Muscle layer of colon (tissue), 2 donors: ENCODE measurements around the gene MBD5.

ENCODE experiments used
- H3K27ac ChIP-seq: one replicate; pipeline ENCODE4 v1.7.0; 2013; ENCODE audit warnings: low read depth, mild to moderate bottlenecking, low read length, moderate library complexity
- H3K27me3 ChIP-seq, 2 donors: one replicate each; pipeline ENCODE4 v1.7.0; 2013; ENCODE audit warnings: low read length in 2 of 2, mild to moderate bottlenecking in 2 of 2; ENCODE audit not compliant: insufficient read depth in 2 of 2, control insufficient read depth in 1 of 2
- H3K36me3 ChIP-seq: one replicate; pipeline ENCODE4 v1.7.0; 2013; ENCODE audit warnings: mild to moderate bottlenecking, low read length; ENCODE audit not compliant: insufficient read depth
- H3K4me1 ChIP-seq: one replicate; pipeline ENCODE4 v1.7.0; 2013; ENCODE audit warnings: mild to moderate bottlenecking, low read length; ENCODE audit not compliant: insufficient read depth
- H3K4me3 ChIP-seq, 2 donors: one replicate each; pipeline ENCODE4 v1.7.0; 2013; ENCODE audit warnings: low read length in 2 of 2, low read depth in 1 of 2, mild to moderate bottlenecking in 1 of 2, moderate library complexity in 1 of 2
- H3K9ac ChIP-seq: one replicate; pipeline ENCODE4 v1.7.0; 2013; ENCODE audit warnings: low read length
- H3K9me3 ChIP-seq: one replicate; pipeline ENCODE4 v1.7.0; 2013; ENCODE audit warnings: mild to moderate bottlenecking, low read length
- donor health status: abdominal sarcoma.
- donor health status: Adenocarcinoma of cecum.

MBD5 gene

DNA sequence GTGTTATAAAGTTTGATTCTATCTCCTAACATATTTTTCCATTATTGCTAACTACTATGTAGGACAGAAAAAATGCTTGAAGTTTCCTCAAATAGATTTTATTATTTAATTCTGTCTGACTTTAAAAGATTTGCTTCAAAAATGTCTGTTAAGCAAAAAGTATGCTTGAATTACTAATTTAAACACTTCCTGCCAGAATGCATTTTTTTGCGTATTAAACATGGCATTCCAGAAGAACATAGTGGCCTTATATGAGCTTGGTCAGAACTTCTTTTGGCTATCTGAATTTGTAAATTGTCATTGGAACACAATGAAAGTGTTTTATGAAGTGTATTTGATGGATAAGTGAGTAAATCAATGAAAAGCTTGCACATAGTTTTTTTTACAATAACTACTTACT lies 37.8 kb downstream of the MBD5 start:
- Histone ChIP-seq H3K9ac (no peak overlapping the region), H3K27me3 (no peaks in the 10 kb centered on the region), H3K4me3 (no peak overlapping the region), H3K36me3 (no peaks in the 10 kb centered on the region), H3K9me3 (no peaks in the 10 kb centered on the region), H3K27ac (no peak overlapping the region), H3K4me1 (no peaks in the 10 kb centered on the region)

DNA sequence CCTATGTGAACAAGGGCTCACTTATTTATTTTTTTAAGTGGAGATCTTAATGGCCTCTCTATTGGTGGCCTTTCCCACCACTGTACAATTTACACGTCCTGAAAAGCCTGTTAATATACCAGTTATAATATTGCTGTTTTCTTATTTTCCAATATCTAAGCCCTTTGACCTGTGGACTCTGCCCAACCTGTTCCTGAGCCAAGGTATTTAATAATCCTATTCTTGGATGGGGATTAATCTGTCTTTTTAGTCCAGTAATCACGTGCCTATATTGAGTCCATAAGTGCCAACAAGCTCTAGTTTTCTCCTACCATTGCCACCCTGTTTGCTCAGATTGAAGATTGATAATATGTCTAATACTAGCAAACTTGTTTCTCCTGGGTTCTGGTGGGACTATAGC lies 42.7 kb downstream of the MBD5 start:
- no peak overlapping the region for H3K27ac ChIP-seq
- no peaks in the 10 kb centered on the region for H3K9me3 ChIP-seq
- H3K27me3 ChIP-seq: no peaks in the 10 kb centered on the region
- no peaks in the 10 kb centered on the region for H3K36me3 ChIP-seq
- no peak overlapping the region for H3K9ac ChIP-seq
- no peaks in the 10 kb centered on the region for H3K4me1 ChIP-seq
- H3K4me3 ChIP-seq: no peak overlapping the region

DNA sequence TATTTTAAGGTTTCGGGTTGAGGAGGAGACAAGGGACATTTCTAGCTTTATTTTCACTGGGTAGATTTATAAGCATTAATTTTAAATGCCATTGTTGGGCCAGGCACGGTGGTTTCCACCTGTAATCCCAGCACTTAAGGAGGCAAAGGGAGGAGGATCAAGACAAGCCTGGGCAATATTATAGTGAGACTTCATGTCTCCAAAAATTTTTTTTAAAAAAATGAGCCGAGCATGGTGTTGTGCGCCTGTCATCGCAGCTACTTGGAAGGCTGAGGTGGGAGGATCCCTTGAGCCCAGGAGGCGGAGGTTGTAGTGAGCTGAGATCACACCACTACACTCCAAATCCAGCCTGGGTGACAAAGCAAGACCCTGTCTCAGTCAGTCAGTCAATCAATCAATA lies 45.0 kb downstream of the MBD5 start:
- H3K36me3 ChIP-seq: no peaks in the 10 kb centered on the region
- H3K4me3 ChIP-seq: no peak overlapping the region
- H3K27ac ChIP-seq: no peak overlapping the region
- H3K9ac ChIP-seq: no peak overlapping the region
- H3K9me3 ChIP-seq: no peaks in the 10 kb centered on the region
- no peaks in the 10 kb centered on the region for H3K27me3 ChIP-seq
- H3K4me1 ChIP-seq: peaks cover 5% of the 10 kb centered on the region

DNA sequence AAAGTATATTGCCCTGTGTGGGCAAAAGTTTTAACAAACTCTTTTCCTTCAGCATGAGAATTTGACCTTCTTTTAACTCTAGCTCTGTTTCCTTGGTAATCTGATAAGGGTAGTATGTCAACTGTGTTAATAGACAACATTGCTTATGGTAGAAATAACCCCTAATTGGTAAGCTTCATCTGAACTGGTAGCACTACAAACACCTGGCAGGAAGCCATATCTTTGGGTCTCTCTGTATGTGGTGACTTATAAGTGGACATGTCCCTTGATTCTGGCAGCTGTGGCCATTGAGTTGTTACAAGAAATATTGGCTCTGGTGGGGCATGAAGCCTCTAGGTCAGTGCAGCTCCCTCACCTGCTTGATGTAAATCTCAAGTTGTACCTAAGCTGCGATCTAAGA lies 46.9 kb downstream of the MBD5 start:
- Histone ChIP-seq H3K9ac (no peak overlapping the region), H3K4me1 (peaks cover 5% of the 10 kb centered on the region), H3K36me3 (no peaks in the 10 kb centered on the region), H3K27me3 (no peaks in the 10 kb centered on the region), H3K9me3 (no peaks in the 10 kb centered on the region), H3K27ac (no peak overlapping the region), H3K4me3 (no peak overlapping the region)

DNA sequence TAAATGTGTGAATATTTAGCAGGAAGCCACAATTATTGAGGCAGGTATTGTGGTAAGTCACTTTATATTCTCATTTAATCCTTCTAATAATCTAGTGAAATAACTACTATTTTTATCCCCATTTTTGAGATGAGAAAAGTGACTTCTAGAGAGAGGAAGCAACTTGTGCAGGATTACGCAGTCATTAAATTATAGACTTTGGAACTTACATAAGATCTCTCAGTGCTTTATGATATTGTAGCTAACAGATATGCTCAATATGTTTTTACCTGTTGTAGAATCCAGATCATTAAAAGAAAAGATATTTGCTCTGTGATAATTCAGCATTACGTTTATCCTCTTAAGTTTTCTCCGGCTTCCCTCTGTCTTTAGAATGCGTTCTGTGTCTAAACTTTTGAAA lies 50.5 kb downstream of the MBD5 start:
- Histone ChIP-seq H3K4me3 (no peak overlapping the region), H3K27ac (no peak overlapping the region), H3K9me3 (no peaks in the 10 kb centered on the region), H3K9ac (no peak overlapping the region), H3K27me3 (no peaks in the 10 kb centered on the region), H3K4me1 (peaks cover 5% of the 10 kb centered on the region), H3K36me3 (no peaks in the 10 kb centered on the region)

GRCh38 chr2:148096012-148096411 lies 75.1 kb downstream of the MBD5 start:
- Histone ChIP-seq H3K27me3 (no peaks in the 10 kb centered on the region), H3K36me3 (no peaks in the 10 kb centered on the region), H3K9me3 (no peaks in the 10 kb centered on the region), H3K4me3 (no peak overlapping the region), H3K27ac (no peak overlapping the region), H3K4me1 (no peaks in the 10 kb centered on the region), H3K9ac (no peak overlapping the region)

- H3K9me3 ChIP-seq: no peaks in the 10 kb centered on the region
- no peaks in the 10 kb centered on the region for H3K36me3 ChIP-seq
- H3K27ac ChIP-seq: no peak overlapping the region
- peaks cover 13% of the 10 kb centered on the region for H3K4me1 ChIP-seq
- no peak overlapping the region for H3K4me3 ChIP-seq
- no peaks in the 10 kb centered on the region for H3K27me3 ChIP-seq
- no peak overlapping the region for H3K9ac ChIP-seq
Measured at GRCh38 chr2:148102641-148103040, 81.8 kb downstream of the MBD5 start.

DNA sequence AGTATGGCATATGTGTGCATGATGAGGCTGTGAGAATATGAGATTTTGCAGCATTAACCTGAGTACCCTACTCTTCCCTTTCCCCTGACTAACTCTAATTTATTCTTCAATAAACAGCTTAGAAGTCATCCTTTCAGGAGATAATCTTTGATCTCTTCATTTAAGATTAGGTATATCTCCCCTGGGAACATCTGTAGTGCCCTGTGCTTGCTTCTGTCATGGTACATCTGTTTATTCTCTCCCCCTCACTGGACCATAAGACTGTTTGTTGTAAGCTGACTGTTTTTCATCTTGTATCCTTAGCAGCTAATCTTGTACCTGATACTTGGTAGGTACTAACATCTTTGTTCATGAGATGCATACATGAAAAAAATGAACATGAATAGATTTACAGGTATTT lies 83.1 kb downstream of the MBD5 start:
- Histone ChIP-seq H3K27me3 (no peaks in the 10 kb centered on the region), H3K4me3 (no peak overlapping the region), H3K9me3 (no peaks in the 10 kb centered on the region), H3K4me1 (peaks cover 13% of the 10 kb centered on the region), H3K27ac (no peak overlapping the region), H3K9ac (no peak overlapping the region), H3K36me3 (no peaks in the 10 kb centered on the region)

DNA sequence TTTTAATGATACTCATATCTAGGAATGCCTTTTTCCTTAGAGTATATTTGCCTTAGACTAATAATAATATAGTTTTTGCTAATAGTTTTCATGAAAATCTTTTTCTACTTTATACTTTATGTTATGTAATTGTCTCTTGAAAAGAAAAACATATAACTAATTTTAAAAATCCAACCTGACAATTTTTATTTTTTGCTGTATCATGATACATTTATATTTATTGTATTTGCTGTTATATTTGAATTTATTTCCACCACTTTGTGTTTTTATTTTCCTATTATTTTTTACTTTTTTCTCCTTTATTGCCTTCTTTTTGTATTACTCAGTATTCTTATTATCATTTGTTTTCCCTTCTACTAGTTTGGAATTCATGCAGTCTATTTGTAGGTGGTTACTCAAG lies 85.4 kb downstream of the MBD5 start:
- H3K4me3 ChIP-seq: no peak overlapping the region

GRCh38 chr2:148108385-148108784 lies 87.5 kb downstream of the MBD5 start:
- Histone ChIP-seq H3K36me3 (no peaks in the 10 kb centered on the region), H3K4me1 (no peaks in the 10 kb centered on the region), H3K27me3 (no peaks in the 10 kb centered on the region), H3K4me3 (no peak overlapping the region), H3K27ac (no peak overlapping the region), H3K9ac (no peak overlapping the region), H3K9me3 (no peaks in the 10 kb centered on the region)

More for the DNA sequence above, 85.4 kb downstream of the MBD5 start:
- no peaks in the 10 kb centered on the region for H3K36me3 ChIP-seq
- peaks cover 13% of the 10 kb centered on the region for H3K4me1 ChIP-seq
- no peak overlapping the region for H3K9ac ChIP-seq
- no peaks in the 10 kb centered on the region for H3K9me3 ChIP-seq
- no peaks in the 10 kb centered on the region for H3K27me3 ChIP-seq
- H3K27ac ChIP-seq: no peak overlapping the region

DNA sequence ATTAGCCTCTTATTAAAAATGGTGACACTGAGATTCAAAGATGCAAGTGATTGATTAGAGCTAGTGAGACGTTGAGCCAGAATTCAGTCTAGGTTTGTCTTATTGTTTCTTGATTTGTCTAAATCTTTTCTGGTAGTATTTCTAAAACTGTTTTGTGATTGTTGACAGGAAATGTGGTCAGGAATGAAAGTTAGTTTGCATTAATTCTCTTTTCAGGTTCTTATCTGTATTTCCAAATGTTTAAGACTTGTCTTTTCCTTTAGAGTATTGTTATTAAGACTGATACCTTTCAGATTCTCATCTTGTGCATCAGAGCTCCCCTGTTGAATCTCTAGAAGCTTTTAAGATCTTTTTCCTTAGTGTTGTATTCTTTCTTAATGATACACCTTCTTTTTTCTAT lies 89.3 kb downstream of the MBD5 start:
- Histone ChIP-seq H3K9ac (no peak overlapping the region), H3K4me3 (no peak overlapping the region), H3K27me3 (no peaks in the 10 kb centered on the region), H3K27ac (no peak overlapping the region), H3K36me3 (no peaks in the 10 kb centered on the region), H3K4me1 (no peaks in the 10 kb centered on the region), H3K9me3 (no peaks in the 10 kb centered on the region)

GRCh38 chr2:148122788-148123187 lies 101.9 kb downstream of the MBD5 start:
- Histone ChIP-seq H3K9me3 (no peaks in the 10 kb centered on the region), H3K36me3 (no peaks in the 10 kb centered on the region)

More at GRCh38 chr2:148122788-148123187, 101.9 kb downstream of the MBD5 start:
- Histone ChIP-seq H3K4me1 (no peaks in the 10 kb centered on the region), H3K27me3 (no peaks in the 10 kb centered on the region), H3K4me3 (no peak overlapping the region), H3K27ac (no peak overlapping the region), H3K9ac (no peak overlapping the region)
